Motor neuron (in vitro differentiated cells): Measurements from ENCODE around the gene MYO18A. TPM values are rescaled to one million over a fixed set of nuclear protein-coding genes. Genes with fewer than 3 reads are reported as not detected.

Source experiments
- ATAC-seq, 8 experiments: fragments of 200-7000 bp; cut with Tn5 transposase; replicated peaks in 6 of 8; 2 replicates each; pipeline ENCODE4 v1.8.0; 2021; ENCODE audit warnings: mild to moderate bottlenecking in 8 of 8, moderate library complexity in 8 of 8
- H3K27ac ChIP-seq, 2 donors: fragments of 250-450 bp; sonication (Bioruptor Pico); 2 replicates each; pipeline ENCODE4 v1.9.0; 2021; ENCODE audit warnings: antibody characterized with exemption in 2 of 2, mild to moderate bottlenecking in 2 of 2, moderate library complexity in 1 of 2
- H3K4me1 ChIP-seq, 2 donors: fragments of 250-450 bp; sonication (Bioruptor Pico); replicated peaks in 1 of 2; 2 replicates each; pipeline ENCODE4 v1.6.1; 2021; ENCODE audit warnings: antibody characterized with exemption in 2 of 2, mild to moderate bottlenecking in 2 of 2, moderate library complexity in 1 of 2
- H3K4me3 ChIP-seq, 5 donors: fragments of 250-450 bp; sonication (Bioruptor Pico); 2 replicates each; pipeline ENCODE4 v1.9.0; 2021; ENCODE audit warnings: antibody characterized with exemption in 5 of 5, mild to moderate bottlenecking in 5 of 5, moderate library complexity in 4 of 5
- whole genome bisulfite sequencing, 10 experiments: fragments of 450-650 bp; shearing (Covaris generic); methylation state at CpG; one replicate each; pipeline ENCODE4 v1.0.0; 2022; 5-methylcytosine and 5-hydroxymethylcytosine counted together
- in situ Hi-C, 9 experiments: fragments of 400-800 bp; cut with MboI; loops; one replicate each; pipeline ENCODE4 v1.15.0; 2021; ENCODE audit warnings: low sequenced_read_pairs in 9 of 9, low pct_unique_long_range_greater_than_20kb in 2 of 9; ENCODE audit not compliant: unreplicated experiment in 9 of 9
- total RNA-seq, 8 experiments: library from RNA; unstranded; fragments of 300-600 nt; gene quantifications; 2 replicates each; pipeline versions ENCODE4 v1.2.3 to v1.2.4, GENCODE V29; 2022

MYO18A gene
- total RNA-seq, 8 experiments from 2014 or later = 25.9 to 233 (median 31.1) TPM

DNA sequence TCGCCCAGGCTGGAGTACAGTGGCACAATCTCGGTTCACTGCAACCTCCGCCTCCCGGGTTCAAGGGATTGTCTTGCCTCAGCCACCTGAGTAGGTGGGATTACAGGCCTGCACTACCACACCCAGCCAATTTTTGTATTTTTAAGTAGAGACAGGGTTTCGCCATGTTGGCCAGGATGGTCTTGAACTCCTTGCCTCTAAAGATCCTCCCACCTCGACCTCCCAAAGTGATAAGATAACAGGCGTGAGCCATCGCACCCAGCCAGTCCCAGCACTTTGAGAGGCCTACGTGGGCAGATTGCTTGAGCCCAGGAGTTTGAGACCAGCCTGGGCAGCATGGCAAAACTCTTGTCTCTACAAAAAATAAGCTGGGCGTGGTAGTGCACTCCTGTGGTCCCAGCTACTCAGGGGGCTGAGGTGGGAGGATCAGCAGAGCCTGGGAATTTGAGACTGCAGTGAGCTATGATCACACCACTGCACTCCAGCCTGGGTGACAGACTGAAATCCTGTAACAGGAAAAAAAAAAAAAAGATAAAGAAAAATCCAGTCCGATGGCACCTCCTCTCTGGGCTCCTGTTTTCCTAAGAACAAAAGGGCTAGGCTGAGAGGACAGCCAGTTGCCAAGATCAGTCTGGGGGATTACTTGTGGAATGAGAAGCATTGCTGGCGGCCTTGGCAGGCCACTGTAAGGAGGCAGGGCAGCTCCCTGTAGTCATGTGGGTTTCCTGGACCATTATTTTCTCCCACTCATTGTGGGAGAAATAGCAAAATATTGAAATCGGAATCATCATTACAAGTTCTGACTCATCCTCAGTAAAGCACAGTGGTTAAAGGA is 140.2 kb downstream of the MYO18A start:
- in situ Hi-C loops = no loop called here
- 50 to 100% (median 80%) methylated on average over 1 to 12 of the region's 13 CpGs; no CpG with 5 or more reads in 1 of the 10 experiments for WGBS, 10 experiments
- peaks cover 55 to 63% of the 10 kb centered on the region in 2 donors for H3K4me1 ChIP-seq

DNA sequence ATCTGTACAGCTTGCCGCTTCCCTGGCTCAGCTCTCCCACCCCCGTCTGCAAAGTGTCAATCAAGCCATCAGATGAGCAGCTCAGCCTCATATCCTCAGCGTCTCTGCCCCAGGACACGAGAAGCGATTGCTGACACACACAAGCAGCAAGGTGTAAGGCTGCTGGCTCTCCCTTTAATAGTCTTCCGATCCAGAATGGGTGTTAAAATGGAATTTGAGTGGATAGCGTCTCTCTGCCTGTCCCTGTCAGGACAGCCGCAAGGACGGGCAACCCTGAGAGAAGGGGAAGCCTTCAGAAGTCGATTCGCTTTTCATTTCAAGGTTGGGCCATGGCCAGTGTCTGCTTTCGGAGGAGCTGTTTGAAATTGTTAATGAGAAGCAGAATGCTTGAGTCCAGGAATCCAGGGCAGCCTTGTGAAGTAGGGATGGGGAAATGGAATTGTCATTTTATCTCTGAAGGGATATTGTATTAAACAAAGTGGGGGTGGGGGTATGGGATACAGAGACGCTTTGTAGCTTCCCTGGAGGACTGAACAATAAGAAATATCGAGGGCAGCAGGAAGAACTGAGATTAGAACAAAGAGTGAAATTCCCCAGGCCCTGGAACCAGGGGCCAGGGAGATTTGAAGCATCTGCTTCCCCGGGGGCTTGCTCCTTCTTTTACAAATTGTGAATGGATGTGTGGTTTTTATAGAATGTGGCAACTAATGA is 142.0 kb downstream of the MYO18A start:
- Histone ChIP-seq H3K27ac (peak overlapping the region; percentile 29 to 82), H3K4me1 (peaks cover 41 to 50% of the 10 kb centered on the region in 2 donors), H3K4me3 (no peak overlapping the region)
- ATAC-seq = peak in 7 of 8 experiments; percentile 3 to 37 (median 31)
- in situ Hi-C loops = no loop called here
- 0 to 23% (median 17%) methylated on average over 1 to 13 of the region's 15 CpGs; no CpG with 5 or more reads in 1 of the 10 experiments for WGBS, 10 experiments

More for the DNA sequence above, 140.2 kb downstream of the MYO18A start:
- H3K4me3 ChIP-seq = no peak overlapping the region
- H3K27ac ChIP-seq = peak overlapping the region; percentile 40 to 65
- peak in 6 of 8 experiments; percentile 18 to 75 (median 56) for ATAC-seq

DNA sequence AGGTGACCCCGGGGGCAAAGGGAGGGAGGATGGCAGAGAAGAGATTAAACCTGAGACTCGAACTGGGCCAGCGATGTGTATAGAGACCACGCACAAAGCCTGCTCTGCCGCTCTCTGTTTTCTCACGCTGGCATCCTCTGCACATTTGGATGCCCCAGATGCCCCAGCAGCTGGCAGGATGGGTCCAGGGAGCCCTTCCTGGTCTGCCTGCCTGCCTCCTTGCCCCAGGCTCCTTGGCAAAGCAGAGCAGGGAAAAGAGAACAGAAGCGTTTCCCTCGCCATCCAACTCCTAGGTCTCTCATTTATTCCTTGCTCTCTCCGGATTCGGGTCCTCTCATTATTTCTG is 142.5 kb downstream of the MYO18A start:
- WGBS, 10 experiments = 22 to 93% (median 54%) methylated on average over 1 to 10 of the region's 10 CpGs; no CpG with 5 or more reads in 2 of the 10 experiments

DNA sequence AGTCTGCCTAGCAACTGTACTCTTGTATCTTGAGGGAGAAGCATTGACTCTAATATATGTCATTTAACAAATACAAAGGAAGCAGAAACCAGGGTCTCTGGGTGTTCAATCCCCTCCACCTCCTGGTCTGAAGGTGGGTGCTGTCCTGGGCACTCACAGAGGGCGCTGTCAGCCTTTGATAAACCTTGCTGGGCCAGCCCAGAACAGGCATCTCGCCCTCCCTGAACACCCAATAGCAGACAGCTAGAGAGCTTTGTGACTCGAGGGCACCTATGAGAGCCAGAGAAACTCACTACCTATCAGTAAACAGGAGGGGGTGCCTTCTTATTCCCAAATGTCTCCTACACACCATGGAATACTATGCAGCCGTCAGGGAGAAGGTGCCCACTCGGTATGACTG is 143.6 kb downstream of the MYO18A start:
- in situ Hi-C loops = no loop called here
- peaks cover 40 to 41% of the 10 kb centered on the region in 2 donors for H3K4me1 ChIP-seq
- H3K27ac ChIP-seq = no peak overlapping the region
- peak in 1 of 8 experiments; percentile 31 for ATAC-seq
- WGBS, 10 experiments = 10 to 100% (median 81%) methylated on average over 1 to 5 of the region's 5 CpGs; no CpG with 5 or more reads in 1 of the 10 experiments
- no peak overlapping the region for H3K4me3 ChIP-seq

More for the DNA sequence above, 142.5 kb downstream of the MYO18A start:
- no peak for ATAC-seq
- Histone ChIP-seq H3K4me1 (peaks cover 39 to 45% of the 10 kb centered on the region in 2 donors), H3K4me3 (no peak overlapping the region), H3K27ac (peak overlapping the region; percentile 29 to 82)
- in situ Hi-C loops = no loop called here

DNA sequence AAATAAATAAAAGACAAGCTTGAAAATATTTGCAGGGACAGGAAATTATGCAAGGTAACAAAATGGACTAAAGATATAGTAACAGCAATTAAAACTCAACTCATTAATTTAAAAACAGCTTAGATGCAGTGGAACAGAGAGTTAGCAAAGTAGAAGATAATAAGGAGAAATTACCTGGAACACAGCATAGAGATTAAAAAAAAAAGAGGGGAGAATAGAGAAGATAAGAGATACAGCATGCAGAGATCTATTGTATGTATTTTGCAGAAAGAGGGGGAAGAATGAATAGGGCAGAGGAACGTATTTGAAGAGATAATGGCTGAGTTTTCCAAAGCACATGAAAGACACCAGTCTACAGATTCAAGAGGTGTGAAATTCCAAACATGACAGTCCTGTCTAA is 145.7 kb downstream of the MYO18A start:
- H3K27ac ChIP-seq = no peak overlapping the region
- in situ Hi-C loops = no loop called here
- H3K4me1 ChIP-seq = peaks cover 31% of the 10 kb centered on the region in 2 donors
- 0 to 92% (median 67%) methylated on average over 1 of the region's 1 CpG; no CpG with 5 or more reads in 1 of the 10 experiments for WGBS, 10 experiments
- no peak for ATAC-seq
- H3K4me3 ChIP-seq = no peak overlapping the region

DNA sequence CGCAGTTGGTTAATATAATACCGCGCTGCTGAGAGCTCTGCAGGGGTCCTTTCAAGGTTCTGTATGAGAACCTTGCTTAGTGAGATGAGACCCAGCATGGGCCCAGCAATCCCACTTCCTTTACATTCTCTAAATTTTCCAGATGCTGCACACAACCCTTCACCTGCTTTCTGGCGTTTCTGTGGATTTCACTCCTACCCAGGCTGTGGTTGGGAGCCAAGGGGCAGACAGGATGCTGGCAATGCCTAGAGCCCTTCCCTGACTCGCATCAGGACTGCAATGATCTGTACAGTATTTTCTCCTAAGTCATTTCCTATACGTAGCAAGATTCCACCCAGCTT is 147.4 kb downstream of the MYO18A start:
- Histone ChIP-seq H3K4me1 (peaks cover 22 to 24% of the 10 kb centered on the region in 2 donors), H3K27ac (no peak overlapping the region), H3K4me3 (no peak overlapping the region)
- 0 to 75% (median 27%) methylated on average over 1 to 5 of the region's 6 CpGs; no CpG with 5 or more reads in 2 of the 10 experiments for WGBS, 10 experiments
- no peak for ATAC-seq
- in situ Hi-C loops = no loop called here

DNA sequence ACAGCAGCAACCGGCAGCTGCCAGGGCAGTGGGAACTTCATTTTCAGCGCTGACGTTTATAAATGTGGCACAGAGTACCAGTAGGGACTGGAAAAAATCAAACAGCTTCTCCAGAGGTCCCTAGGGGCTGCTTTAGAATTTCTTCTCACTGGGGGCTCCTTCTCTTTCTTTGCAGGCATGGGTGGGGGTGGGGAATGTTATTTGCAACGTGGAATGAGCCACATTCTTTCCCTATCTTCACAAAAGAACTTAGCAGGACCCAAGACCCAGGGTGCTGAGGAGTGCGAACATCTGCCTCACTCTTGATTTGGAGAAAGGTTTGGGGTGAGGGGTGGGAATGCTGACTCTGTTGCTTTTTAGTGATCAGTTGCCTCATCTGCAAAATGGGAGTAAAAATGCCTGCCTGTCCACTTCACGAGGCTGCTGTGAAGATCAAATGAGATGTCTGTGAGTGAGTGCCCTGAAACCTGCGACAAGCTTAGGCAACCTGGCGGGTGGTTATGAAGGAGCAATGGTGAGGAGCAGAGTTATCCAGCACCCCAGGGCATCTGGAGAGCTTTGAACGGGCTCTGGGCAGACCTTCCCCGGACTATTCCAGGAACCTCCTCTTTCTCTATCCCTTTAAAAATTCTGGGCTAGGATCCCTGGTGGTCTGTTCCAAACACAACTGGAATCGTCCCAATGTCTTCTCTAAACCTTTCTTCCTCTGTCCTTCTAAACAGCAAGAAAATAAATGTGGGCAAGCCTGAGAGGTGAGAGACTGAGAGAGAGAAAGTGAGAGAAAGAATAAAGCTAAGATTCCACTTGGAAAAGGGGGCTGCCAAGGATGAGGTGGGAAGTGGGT is 148.0 kb downstream of the MYO18A start:
- Histone ChIP-seq H3K27ac (no peak overlapping the region), H3K4me1 (peaks cover 21 to 25% of the 10 kb centered on the region in 2 donors), H3K4me3 (no peak overlapping the region)
- in situ Hi-C loops = no loop called here
- peak in 3 of 8 experiments; percentile 50 to 63 (median 55) for ATAC-seq
- 0 to 71% (median 23%) methylated on average over 1 to 9 of the region's 11 CpGs; no CpG with 5 or more reads in 2 of the 10 experiments for WGBS, 10 experiments

DNA sequence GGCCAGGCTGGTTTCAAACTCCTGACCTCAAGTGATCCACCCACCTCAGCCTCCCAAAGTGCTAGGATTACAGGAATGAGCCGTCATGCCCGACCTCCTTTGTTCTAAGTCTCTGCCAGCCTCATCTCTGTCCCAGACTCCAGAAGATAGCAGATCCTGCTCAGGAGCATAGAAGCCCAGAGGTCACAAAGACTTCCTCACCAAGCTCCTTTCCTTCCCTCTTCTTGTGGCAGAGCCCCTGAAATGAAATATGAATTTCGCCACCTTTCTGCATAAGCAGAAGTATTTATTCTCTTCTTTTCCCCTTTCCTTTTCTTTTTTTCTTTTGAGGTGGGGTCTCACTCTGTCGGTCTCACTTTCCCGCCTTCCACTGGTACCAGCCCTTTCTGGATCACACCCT is 148.7 kb downstream of the MYO18A start:
- in situ Hi-C loops = no loop called here
- peaks cover 18 to 25% of the 10 kb centered on the region in 2 donors for H3K4me1 ChIP-seq
- WGBS, 10 experiments = 4 to 86% (median 64%) methylated on average over 2 to 5 of the region's 5 CpGs; no CpG with 5 or more reads in 1 of the 10 experiments
- H3K4me3 ChIP-seq = no peak overlapping the region
- no peak for ATAC-seq
- H3K27ac ChIP-seq = no peak overlapping the region

DNA sequence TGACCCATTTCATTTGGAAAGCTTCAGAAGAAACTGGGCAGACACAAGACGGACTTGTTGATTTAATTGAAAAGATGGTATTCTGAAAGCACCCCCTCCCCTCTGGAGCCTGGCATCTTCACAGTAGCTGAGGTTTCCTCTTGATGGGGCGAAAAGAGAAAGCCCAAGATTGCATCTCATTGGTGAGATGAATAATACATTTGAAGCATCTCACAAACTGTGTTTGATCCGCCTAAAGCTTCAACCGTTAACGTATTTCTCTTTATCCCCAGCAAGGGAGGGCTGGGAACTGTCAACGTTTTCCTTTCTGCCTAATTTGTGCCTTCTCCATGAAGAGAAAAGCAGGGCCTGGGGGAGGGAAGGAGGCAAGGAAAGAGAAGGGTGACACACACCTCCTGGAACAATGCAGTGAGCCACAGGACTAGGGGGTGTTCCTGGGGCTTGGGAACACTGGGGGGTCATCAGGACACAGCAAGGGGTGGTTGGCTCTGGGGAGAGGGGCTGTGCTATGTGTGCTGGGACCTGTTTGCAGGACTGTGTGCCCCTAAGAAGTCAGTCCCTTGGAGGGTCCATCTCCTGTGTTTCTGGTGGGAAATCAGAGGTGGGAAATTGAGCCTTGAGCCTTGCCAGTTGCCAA is 155.8 kb downstream of the MYO18A start:
- in situ Hi-C loops = no loop called here
- Histone ChIP-seq H3K4me3 (no peak overlapping the region), H3K27ac (no peak overlapping the region), H3K4me1 (peaks cover 31 to 36% of the 10 kb centered on the region in 2 donors)
- no peak for ATAC-seq
- WGBS, 10 experiments = 25 to 100% (median 51%) methylated on average over 1 to 6 of the region's 6 CpGs; no CpG with 5 or more reads in 1 of the 10 experiments

DNA sequence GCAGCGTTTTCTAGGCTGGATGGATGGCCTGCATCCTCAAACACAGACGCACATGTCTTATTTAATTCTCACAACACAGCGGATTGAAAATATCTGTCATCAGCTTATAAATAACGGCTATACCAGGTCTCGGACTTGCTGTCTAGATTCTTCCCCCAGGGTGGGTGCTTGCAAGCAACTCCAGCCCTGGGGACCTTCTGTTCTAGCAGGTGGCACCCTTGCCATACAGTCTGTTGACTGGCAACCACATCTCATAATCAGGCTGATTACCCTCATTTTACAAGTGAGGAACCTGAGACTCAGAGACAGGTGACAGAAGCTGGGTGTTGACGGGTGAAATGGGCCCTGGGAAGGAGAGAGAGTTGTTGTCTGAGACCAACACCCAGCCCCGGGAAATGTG is 158.1 kb downstream of the MYO18A start:
- Histone ChIP-seq H3K4me3 (no peak overlapping the region), H3K27ac (no peak overlapping the region), H3K4me1 (peaks cover 24 to 26% of the 10 kb centered on the region in 2 donors)
- no peak for ATAC-seq
- in situ Hi-C loops = no loop called here
- 0 to 95% (median 83%) methylated on average over 1 to 7 of the region's 7 CpGs; no CpG with 5 or more reads in 3 of the 10 experiments for WGBS, 10 experiments

DNA sequence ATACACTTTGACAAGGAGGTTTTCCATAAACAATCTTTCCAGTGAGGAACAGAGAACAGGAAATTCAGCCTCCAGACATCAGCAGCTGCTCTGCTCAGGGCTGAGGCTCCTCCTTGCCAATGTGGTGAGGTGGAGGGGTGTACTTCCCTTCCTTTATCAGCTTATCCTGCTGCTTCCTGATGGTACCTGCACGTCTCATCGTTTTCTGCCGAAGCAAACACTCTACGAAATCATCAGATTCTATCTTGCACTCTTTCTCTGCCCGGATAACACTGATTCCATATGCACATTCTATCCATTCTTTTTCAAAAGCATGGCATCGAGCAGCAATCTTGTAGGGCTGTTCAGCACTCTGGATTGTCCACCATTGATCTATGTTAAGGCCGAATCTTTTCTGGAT is 159.0 kb downstream of the MYO18A start:
- in situ Hi-C loops = no loop called here
- H3K27ac ChIP-seq = no peak overlapping the region
- H3K4me1 ChIP-seq = peaks cover 24 to 32% of the 10 kb centered on the region in 2 donors
- 8 to 94% (median 63%) methylated on average over 1 to 7 of the region's 7 CpGs; no CpG with 5 or more reads in 3 of the 10 experiments for WGBS, 10 experiments
- no peak for ATAC-seq
- H3K4me3 ChIP-seq = no peak overlapping the region
